HG03378 (cell line): Measurements from ENCODE around the gene SMIM41.

Source experiments
- ATAC-seq: cut with Tn5 transposase; IDR thresholded peaks from one replicate; pipeline ENCODE4 v1.9.1; 2021; ENCODE audit warnings: mild to moderate bottlenecking, moderate library complexity; ENCODE audit not compliant: unreplicated experiment

Gene SMIM41

GRCh38 chr12:52079576-52080402, at the start of gene SMIM41:
Gene SMIM41, plus strand, starts transcription at chr12:52079704. Its CDS starts 76 bp downstream, at chr12:52079780.
- no peak for ATAC-seq

GRCh38 chr12:52032446-52032803, 47.1 kb upstream of the SMIM41 start:
- no peak for ATAC-seq

- ATAC-seq: peak; percentile 85
Measured at GRCh38 chr12:52032804-52033445, 46.6 kb upstream of the SMIM41 start.

DNA sequence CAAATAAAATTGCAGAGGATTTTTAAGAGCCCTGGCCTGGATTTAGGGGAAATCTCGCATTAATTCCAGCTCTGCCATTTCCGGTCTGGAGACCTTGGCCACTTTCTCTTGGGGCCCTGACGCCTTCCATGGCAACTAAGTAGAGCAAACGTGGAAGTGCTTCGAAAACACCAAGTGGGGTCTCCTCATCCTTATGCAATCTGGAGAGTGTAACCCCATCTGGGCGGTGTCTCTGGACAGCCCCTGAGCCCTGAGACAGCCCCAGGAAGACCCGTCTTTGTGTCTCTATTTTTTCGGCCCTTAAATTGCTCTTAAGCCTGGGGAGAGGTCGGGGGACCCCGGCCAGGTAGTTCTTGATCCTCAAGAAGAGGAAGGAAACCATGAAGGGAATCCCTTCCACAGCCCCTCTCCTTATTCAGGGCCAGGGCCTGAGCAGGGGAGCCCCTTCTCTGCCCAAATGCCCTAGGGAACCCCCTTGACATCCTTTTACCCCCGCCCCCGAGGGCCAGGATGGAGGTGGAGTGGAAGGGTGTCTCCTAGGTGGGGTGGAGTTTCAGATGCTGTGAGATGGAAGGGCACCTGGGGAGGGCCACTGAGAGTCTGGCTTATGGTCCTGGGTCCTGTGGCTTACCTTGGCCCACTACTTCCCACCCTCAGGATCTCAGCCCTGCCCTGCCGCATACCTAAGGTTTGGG, 45.9 kb upstream of the SMIM41 start:
- no peak for ATAC-seq

DNA sequence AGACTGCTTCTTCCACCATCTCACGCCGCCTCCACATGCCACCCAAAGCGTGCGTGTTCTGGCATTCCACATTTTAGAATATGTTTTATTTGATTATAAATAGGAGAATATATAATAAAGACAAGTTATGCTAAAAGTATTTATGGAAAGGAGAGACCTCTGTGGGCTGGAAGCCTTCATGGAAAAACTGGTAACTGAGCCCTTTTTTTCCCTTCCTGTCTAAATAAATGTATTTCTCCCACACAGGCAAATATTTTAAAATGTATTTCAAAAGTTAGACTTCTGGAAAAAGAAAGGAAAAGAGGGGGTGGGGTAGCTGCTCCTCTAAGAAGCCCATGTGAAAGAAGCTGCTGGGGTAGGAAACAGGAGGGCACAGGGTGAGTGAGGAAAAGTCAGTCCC, 44.3 kb upstream of the SMIM41 start:
- no peak for ATAC-seq

- no peak for ATAC-seq
Measured at GRCh38 chr12:52035926-52036325, 43.6 kb upstream of the SMIM41 start.

GRCh38 chr12:52036587-52037171, 42.8 kb upstream of the SMIM41 start:
- peak; percentile 30 for ATAC-seq

- ATAC-seq: no peak
Measured at GRCh38 chr12:52037248-52037861, 42.1 kb upstream of the SMIM41 start.

DNA sequence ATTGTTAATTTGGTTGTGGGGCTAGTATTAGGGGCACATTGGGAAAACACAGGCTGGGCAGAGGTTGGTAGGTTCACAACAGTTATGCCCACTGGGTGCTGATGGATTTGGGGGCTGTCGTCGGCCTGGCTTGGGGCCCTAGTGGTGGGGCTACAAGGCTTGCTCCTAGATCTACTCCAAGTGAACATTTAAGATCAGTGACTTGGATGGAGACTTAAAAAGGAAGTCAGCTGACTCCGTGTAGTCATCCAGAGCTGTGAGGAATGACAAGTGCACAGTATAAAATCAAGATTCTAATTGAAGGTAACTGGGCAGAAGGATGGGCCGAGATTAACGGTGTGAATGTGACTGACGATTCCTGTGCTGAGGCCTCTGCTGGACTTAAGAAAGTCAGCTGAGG, 41.1 kb upstream of the SMIM41 start:
- no peak for ATAC-seq

DNA sequence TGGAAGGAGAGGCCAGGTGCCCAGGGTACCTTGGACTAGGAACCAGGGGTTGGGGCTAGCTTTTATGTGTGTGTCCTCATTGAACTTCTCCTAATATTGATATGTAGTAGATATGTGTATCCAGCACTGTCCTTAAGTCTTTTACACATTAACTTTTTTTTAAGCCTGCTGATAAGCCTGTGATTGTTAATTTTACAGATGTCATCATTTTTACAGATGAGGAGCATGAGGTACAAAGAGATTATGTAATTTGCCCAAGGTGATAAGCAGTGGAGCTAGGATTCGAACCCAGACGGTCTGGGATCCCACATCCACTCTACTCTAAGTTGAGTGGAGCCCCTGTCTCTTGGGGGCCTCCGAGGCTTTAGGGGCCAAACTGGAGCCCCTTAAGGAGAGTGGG, 38.5 kb upstream of the SMIM41 start:
- no peak for ATAC-seq

- no peak for ATAC-seq
Measured at GRCh38 chr12:52041695-52042123, 37.8 kb upstream of the SMIM41 start.

- no peak for ATAC-seq
Measured at GRCh38 chr12:52042706-52043385, 36.7 kb upstream of the SMIM41 start.

- ATAC-seq: no peak
Measured at GRCh38 chr12:52043386-52044212, 35.9 kb upstream of the SMIM41 start.

DNA sequence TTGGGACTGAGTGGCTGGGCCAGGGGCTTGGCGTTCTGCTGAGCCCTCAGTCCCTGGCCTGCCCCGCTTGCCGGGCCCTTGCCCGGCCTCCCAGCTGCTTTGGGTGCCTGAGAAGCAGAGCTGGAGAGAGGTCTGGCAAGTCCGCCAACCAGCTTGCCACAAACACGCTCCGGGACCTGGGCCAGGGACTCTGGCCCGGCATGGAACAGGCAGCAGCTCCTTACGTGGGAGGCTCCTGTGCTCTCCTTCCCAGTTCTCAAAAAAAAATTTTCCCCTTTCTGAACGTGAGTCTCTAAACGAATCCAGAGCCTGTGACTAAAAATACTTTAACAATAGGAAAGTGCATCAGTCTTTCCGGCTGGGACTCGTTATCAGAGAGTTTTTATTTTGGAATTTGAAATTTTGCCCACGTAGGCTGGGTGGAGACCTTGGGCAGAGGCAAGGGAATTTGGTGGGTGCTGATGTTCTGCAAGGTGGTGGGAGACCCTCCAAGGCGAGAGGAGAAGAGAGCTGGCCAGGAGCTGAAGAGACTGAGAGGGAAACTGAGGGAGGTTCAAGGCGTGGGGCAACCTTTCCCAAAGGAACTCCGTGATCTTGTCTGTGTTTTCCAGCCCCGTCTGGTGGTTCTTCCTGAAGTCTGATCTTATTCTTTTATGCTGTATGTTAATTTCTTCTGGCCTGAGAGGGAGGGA, 35.1 kb upstream of the SMIM41 start:
- ATAC-seq: no peak

GRCh38 chr12:52045794-52046199, 33.7 kb upstream of the SMIM41 start:
- no peak for ATAC-seq

- ATAC-seq: no peak
Measured at GRCh38 chr12:52046859-52047258, 32.6 kb upstream of the SMIM41 start.

DNA sequence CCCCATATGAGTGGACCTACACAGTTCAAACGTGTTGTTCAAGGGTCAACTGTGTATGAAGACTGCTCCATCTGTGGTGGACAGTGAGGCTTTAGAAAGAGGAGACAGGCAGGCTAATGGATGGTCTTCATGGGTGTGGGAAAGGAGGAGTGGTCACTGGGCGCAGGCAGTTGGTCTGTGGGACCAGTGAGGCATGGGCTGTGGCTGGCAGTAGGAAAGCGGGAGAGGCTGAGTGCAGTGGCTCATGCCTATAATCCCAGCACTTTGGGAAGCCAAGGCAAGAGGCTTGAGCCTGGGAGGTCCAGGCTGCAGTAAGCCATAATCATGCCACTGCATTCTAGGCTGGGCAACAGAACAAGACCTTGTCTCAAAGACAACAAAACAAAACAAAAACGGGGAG, 30.2 kb upstream of the SMIM41 start:
- ATAC-seq: no peak

DNA sequence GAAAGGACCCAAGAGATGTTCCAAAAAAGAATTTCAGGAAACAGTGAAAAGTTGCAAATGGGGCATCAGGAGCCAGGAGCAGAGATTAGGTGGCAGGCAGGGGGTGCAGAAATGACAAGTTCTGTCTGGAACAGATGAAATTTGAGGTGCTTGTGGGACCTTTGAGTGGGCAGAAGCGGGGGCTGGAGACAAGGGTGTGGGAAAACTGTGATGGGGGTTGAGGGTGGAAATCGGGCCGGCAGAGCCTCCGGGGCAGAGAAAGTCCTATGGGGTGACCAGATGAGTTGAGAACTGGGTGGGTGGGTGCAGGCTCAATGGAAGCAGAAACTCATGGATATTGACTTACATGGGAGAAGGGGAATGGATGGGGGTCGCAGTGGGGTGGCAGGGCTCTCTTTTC, 29.8 kb upstream of the SMIM41 start:
- ATAC-seq: no peak
